Measurements from ENCODE around the gene PPP3R1. TPM values are rescaled to one million over a fixed set of nuclear protein-coding genes. Genes with fewer than 3 reads are reported as not detected.

PPP3R1 gene
- total RNA-seq, 1 experiment from 2014 or later = 74.2 TPM

- Histone ChIP-seq H3K14ac (ENCODE audit: insufficient read depth, low read length) (no peak overlapping the region), H4K5ac (ENCODE audit: insufficient read length, low read depth, low read length) (no peak overlapping the region), H4K20me1 (ENCODE audit: control insufficient read depth, insufficient read depth, insufficient read length) (no peaks in the 10 kb centered on the region), H3K4ac (ENCODE audit: low read depth, low read length) (no peak overlapping the region), H3K18ac (ENCODE audit: insufficient read length, low read depth, low read length) (no peak overlapping the region), H2BK12ac (ENCODE audit: insufficient read length, low read depth, low read length) (no peak overlapping the region), H3K56ac (ENCODE audit: insufficient read length, low read depth, low read length) (no peak overlapping the region), H2BK120ac (ENCODE audit: low read depth, low read length, poor library complexity, severe bottlenecking) (no peak overlapping the region), H2BK20ac (ENCODE audit: low read depth, low read length, poor library complexity, severe bottlenecking) (no peak overlapping the region), H3K4me2 (ENCODE audit: insufficient read depth, insufficient read length, low read length) (no peak overlapping the region), H3K23me2 (ENCODE audit: insufficient read length, low read depth, low read length, poor library complexity, severe bottlenecking) (peaks cover 12% of the 10 kb centered on the region), H3K27ac (ENCODE audit: insufficient read length, low read depth, low read length) (no peak overlapping the region), H3K9ac (ENCODE audit: extremely low read depth, insufficient read length, low read length) (peak overlapping the region; percentile 8), H3K27me3 (ENCODE audit: insufficient read depth, low read length) (no peaks in the 10 kb centered on the region), H3K23ac (ENCODE audit: insufficient read length, low read depth, low read length) (no peak overlapping the region), H3K4me1 (ENCODE audit: insufficient read depth, low read length) (0 out of 2 replicates have a peak, but pooled peaks cover 3% of the 10 kb centered on the region), H3K79me2 (ENCODE audit: insufficient read depth, low read length) (peaks cover 54% of the 10 kb centered on the region), H4K8ac (replicated peaks; ENCODE audit: insufficient read length, low read depth, low read length) (no peak overlapping the region), H2AK5ac (ENCODE audit: insufficient read length, low read length) (no peak overlapping the region), H2AFZ (ENCODE audit: low read length) (no peak overlapping the region), H2BK5ac (ENCODE audit: insufficient read length, low read length) (no peak overlapping the region), H4K91ac (ENCODE audit: insufficient read length, low read depth, low read length) (no peak overlapping the region), H3T11ph (ENCODE audit: low read length) (no peak overlapping the region), H2BK15ac (ENCODE audit: low read depth, low read length) (no peak overlapping the region), H3K79me1 (ENCODE audit: insufficient read depth, low read depth, low read length, poor library complexity, severe bottlenecking) (no peaks in the 10 kb centered on the region), H3K9me3 (ENCODE audit: control insufficient read depth, low read depth, low read length) (no peaks in the 10 kb centered on the region)
- Mint-ChIP-seq H3K4me3 (no peak overlapping the region), H3K4me1 (peaks cover 15% of the 10 kb centered on the region in 2 experiments), H3K27ac (no peak overlapping the region), H3K36me3 (ENCODE audit: insufficient read depth in 1 of 3, low read depth in 3 of 3) (peaks cover 0 to 5% (median 2%) of the 10 kb centered on the region in 3 experiments; a peak in 2 of 7 replicates), H3K9me3 (peaks cover 0 to 3% of the 10 kb centered on the region in 2 experiments; a peak in 1 of 5 replicates), H3K27me3 (ENCODE audit: low read depth) (no peaks in the 10 kb centered on the region)
- DNase-seq = no peak
- no peak for TF ChIP-seq CTCF (conservative IDR thresholded peaks at IDR 0.05)
- no CpG with 5 or more reads among the region's 2 CpGs for WGBS (ENCODE audit: extremely low coverage, insufficient read length, low lambda C conversion rate)
Measured at GRCh38 chr2:68248806-68249205, 3.5 kb downstream of the PPP3R1 start.

All from H9 (cell line).